Stimulated activated CD4-positive, alpha-beta T cell treated with anti-CD3 and anti-CD28 coated beads, TNF-alpha, amount 100 ng/mL, for 4 hours (primary cell): Measurements from ENCODE around the gene PRKCQ.
A peak's percentile ranks its signal among the peaks of the same experiment; 100 is the strongest.
"Not testable (repeated sequence)": the region's sequence is repeated elsewhere in the genome, so short reads cannot be mapped to it uniquely, and the experiment has no call there.

Experiments
- DNase-seq, 3 experiments: peaks; one replicate each; pipeline ENCODE4 v3.0.0-alpha.2; 2020; ENCODE audit warnings: low read depth in 3 of 3

The PRKCQ gene

GRCh38 chr10:6595499-6595898 is 15.4 kb upstream of the PRKCQ start:
- no peak for DNase-seq

GRCh38 chr10:6593241-6593671 is 13.2 kb upstream of the PRKCQ start:
- DNase-seq = no peak

- no peak for DNase-seq
Measured at GRCh38 chr10:6592080-6592479, 12.0 kb upstream of the PRKCQ start.

GRCh38 chr10:6591668-6592067 is 11.6 kb upstream of the PRKCQ start:
- no peak for DNase-seq

- DNase-seq = no peak
Measured at GRCh38 chr10:6590100-6590499, 10.0 kb upstream of the PRKCQ start.

- DNase-seq = no peak
Measured at GRCh38 chr10:6589287-6590094, 9.4 kb upstream of the PRKCQ start.

- no peak for DNase-seq
Measured at GRCh38 chr10:6588845-6589244, 8.8 kb upstream of the PRKCQ start.

- DNase-seq = no peak
Measured at GRCh38 chr10:6588082-6588481, 8.0 kb upstream of the PRKCQ start.

GRCh38 chr10:6586501-6586900 is 6.4 kb upstream of the PRKCQ start:
- DNase-seq = no peak

- peak in 2 of 3 experiments; percentile 71 to 87 for DNase-seq
Measured at GRCh38 chr10:6583447-6583846, 3.4 kb upstream of the PRKCQ start.

- DNase-seq = not testable (repeated sequence)
Measured at GRCh38 chr10:6582913-6583312, 2.8 kb upstream of the PRKCQ start.

- DNase-seq = no peak
Measured at GRCh38 chr10:6582298-6582697, 2.2 kb upstream of the PRKCQ start.

- no peak for DNase-seq
Measured at GRCh38 chr10:6581778-6582228, 1.7 kb upstream of the PRKCQ start.

GRCh38 chr10:6581223-6581622 is 1.1 kb upstream of the PRKCQ start:
- not testable (repeated sequence) for DNase-seq

GRCh38 chr10:6580279-6581029 is 378 bp upstream of the PRKCQ start:
- DNase-seq = peak; percentile 75 to 94 (median 79)

- DNase-seq = no peak
Measured at GRCh38 chr10:6579183-6579903, 733 bp downstream of the PRKCQ start.

GRCh38 chr10:6578795-6579182 is 1.3 kb downstream of the PRKCQ start:
- no peak for DNase-seq

GRCh38 chr10:6578251-6578771 is 1.8 kb downstream of the PRKCQ start:
- DNase-seq = no peak

GRCh38 chr10:6576326-6576725 is 3.8 kb downstream of the PRKCQ start:
- no peak for DNase-seq

- DNase-seq = no peak
Measured at GRCh38 chr10:6574664-6575176, 5.4 kb downstream of the PRKCQ start.

- no peak for DNase-seq
Measured at GRCh38 chr10:6570893-6571292, 9.2 kb downstream of the PRKCQ start.

GRCh38 chr10:6569259-6569658 is 10.8 kb downstream of the PRKCQ start:
- no peak for DNase-seq
